Cardiac fibroblast (primary cell): ENCODE data around the gene NLRC5.

Experiments used
- DNase-seq, 2 donors: peaks; one replicate each; pipeline versions ENCODE4 v3.0.0 to v3.0.0-alpha.2; 2010; ENCODE audit warnings: low read depth in 2 of 2
- H3K4me3 ChIP-seq, 2 donors: replicated peaks in 1 of 2; 1 replicate in 1 of 2; 2 replicates in 1 of 2; pipeline ENCODE4 v1.5.1; 2011; ENCODE audit warnings: low read depth in 2 of 2, low read length in 2 of 2, mild to moderate bottlenecking in 2 of 2, moderate library complexity in 1 of 2
- TF ChIP-seq, protein P1 (sequence below): IDR thresholded peaks from one replicate; pipeline ENCODE4 v1.5.1; 2011; ENCODE audit warnings: low read depth, mild to moderate bottlenecking, low read length, inconsistent platforms

The NLRC5 gene

DNA sequence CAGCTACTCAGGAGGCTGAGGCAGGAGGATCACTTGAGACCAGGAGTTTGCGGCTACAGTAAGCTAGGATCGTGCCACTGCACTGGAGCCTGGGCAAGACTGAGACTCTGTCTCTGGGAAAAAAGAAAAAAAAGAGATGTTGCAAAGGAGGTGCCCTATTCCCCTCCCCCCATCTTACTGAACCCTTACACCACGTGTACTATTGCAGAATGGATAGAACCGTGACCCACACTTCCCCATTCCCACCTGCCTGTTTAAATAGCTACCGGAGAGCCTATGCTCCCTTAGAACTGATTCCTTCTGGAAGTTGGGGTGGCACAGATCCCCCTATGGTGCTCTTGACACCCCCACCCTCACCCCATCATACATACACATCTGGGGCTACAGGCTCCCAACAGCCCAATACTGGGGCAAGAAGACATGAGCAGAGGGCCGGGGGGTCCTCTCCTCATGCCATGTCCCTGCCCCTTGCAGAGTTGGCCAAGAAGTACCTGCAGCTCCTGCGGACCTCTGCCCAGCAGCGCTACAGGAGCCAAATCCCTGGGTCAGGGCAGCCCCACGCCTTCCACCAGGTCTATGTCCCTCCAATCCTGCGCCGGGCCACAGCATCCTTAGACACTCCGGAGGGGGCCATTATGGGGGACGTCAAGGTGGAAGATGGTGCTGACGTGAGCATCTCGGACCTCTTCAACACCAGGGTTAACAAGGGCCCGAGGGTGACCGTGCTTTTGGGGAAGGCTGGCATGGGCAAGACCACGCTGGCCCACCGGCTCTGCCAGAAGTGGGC lies 35.7 kb downstream of the NLRC5 start:
- DNase-seq = no peak
- TF ChIP-seq, protein P1, sequence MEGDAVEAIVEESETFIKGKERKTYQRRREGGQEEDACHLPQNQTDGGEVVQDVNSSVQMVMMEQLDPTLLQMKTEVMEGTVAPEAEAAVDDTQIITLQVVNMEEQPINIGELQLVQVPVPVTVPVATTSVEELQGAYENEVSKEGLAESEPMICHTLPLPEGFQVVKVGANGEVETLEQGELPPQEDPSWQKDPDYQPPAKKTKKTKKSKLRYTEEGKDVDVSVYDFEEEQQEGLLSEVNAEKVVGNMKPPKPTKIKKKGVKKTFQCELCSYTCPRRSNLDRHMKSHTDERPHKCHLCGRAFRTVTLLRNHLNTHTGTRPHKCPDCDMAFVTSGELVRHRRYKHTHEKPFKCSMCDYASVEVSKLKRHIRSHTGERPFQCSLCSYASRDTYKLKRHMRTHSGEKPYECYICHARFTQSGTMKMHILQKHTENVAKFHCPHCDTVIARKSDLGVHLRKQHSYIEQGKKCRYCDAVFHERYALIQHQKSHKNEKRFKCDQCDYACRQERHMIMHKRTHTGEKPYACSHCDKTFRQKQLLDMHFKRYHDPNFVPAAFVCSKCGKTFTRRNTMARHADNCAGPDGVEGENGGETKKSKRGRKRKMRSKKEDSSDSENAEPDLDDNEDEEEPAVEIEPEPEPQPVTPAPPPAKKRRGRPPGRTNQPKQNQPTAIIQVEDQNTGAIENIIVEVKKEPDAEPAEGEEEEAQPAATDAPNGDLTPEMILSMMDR = no peak
- H3K4me3 ChIP-seq = no peak overlapping the region

DNA sequence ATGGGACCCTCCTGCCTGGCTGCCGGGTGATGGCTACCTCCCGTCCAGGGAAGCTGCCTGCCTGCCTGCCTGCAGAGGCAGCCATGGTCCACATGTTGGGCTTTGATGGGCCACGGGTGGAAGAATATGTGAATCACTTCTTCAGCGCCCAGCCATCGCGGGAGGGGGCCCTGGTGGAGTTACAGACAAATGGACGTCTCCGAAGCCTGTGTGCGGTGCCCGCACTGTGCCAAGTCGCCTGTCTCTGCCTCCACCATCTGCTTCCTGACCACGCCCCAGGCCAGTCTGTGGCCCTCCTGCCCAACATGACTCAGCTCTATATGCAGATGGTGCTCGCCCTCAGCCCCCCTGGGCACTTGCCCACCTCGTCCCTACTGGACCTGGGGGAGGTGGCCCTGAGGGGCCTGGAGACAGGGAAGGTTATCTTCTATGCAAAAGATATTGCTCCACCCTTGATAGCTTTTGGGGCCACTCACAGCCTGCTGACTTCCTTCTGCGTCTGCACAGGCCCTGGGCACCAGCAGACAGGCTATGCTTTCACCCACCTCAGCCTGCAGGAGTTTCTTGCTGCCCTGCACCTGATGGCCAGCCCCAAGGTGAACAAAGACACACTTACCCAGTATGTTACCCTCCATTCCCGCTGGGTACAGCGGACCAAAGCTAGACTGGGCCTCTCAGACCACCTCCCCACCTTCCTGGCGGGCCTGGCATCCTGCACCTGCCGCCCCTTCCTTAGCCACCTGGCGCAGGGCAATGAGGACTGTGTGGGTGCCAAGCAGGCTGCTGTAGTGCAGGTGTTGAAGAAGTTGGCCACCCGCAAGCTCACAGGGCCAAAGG lies 36.8 kb downstream of the NLRC5 start:
- TF ChIP-seq, protein P1 = no peak
- no peak overlapping the region for H3K4me3 ChIP-seq
- DNase-seq = no peak

DNA sequence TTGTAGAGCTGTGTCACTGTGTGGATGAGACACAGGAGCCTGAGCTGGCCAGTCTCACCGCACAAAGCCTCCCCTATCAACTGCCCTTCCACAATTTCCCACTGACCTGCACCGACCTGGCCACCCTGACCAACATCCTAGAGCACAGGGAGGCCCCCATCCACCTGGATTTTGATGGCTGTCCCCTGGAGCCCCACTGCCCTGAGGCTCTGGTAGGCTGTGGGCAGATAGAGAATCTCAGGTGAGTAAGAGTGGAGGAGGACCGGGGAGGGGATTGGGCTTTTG lies 37.4 kb downstream of the NLRC5 start:
- no peak for DNase-seq
- TF ChIP-seq, protein P1 = no peak
- no peak overlapping the region for H3K4me3 ChIP-seq

DNA sequence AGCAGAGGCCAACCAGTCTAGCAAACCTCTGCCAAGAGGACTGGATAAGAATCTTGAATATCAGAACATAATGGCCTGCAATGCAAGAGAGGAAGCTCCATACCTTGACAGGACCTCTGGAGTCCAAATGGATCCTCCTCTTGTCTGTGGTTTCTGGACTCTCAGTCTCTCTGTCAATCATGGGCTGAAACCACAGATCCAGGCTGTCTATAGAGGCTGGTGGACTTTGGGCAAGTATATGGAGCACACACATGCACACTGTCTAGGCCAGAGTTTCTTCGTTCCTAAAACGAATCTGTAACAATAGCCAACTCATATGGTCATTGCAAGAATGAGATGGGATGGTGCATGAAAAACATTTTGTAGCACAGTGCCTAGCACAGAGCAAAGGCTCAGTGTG lies 37.7 kb downstream of the NLRC5 start:
- TF ChIP-seq, protein P1 = no peak
- DNase-seq = no peak
- no peak overlapping the region for H3K4me3 ChIP-seq

DNA sequence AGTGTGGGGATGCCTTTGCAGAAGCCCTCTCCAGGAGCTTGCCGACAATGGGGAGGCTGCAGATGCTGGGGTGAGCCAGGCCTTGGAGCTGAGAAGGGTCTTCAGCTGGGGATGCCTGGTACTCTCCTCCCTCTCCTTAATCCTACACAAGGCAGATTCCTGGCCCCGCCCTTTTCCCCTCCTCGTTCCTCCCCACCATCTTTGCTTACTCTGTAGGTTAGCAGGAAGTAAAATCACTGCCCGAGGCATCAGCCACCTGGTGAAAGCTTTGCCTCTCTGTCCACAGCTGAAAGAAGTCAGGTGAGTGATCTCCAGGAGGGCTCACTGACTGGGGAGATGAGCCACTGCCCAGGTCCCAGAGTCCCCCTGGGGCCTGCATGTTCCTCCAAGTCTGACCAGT lies 38.7 kb downstream of the NLRC5 start:
- no peak overlapping the region for H3K4me3 ChIP-seq
- DNase-seq = no peak
- TF ChIP-seq, protein P1 = no peak

DNA sequence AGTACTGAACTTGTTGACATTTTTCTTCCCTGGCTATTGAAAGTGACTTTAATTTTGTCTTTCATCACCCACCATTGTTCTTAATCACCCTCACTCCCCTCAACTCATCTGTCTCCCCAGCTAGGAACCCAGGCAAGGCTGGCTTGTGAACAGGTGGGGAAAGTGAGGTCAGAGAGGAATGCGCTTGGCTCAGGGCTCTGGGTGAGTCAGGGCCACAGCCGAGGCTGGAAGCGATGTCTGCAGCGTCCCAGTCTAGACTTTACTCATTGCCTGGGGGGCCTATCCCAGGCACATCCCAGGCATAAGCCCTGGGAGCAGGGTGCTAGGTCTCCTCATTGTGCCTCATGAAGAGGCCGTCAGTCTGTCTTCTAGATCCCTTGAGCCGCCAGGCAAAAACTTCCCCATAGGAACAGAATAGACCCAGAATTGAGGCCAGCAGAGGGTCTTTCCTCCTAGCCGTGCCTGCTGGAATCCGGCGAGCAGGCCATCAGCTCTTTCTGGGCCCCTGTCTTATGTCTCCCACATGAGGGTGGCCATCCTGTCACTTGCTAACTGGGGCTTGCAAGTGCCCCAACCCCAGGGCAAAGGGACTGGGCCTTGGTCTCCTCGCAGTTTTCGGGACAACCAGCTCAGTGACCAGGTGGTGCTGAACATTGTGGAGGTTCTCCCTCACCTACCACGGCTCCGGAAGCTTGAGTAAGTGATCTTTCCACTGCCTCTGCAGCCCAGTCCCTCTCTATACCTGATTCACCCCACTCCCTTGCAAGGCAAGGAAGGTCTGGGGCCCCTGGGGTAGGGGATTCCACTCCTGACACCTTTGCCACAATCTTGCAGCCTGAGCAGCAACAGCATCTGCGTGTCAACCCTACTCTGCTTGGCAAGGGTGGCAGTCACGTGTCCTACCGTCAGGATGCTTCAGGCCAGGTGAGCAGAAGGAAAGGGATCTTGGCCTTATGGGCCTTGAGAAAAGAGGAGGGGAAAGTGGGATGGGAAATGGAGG lies 40.1 kb downstream of the NLRC5 start:
- TF ChIP-seq, protein P1 = no peak
- DNase-seq = peak in 1 of 2 donors; percentile 86
- no peak overlapping the region for H3K4me3 ChIP-seq
